Activated CD4-positive, alpha-beta T cell treated with anti-CD3 and anti-CD28 coated beads, Interleukin-2, amount 10 ng/mL, durations not matched to agents 7 days and 5 days (primary cell): ENCODE results near the gene KRT76. TPM values are rescaled to one million over a fixed set of nuclear protein-coding genes. Genes with fewer than 3 reads are reported as not detected.
"Not testable (repeated sequence)": the region's sequence is repeated elsewhere in the genome, so short reads cannot be mapped to it uniquely, and the experiment has no call there.

Experiments used
- CTCF ChIA-PET: fragments of 350-600 bp; sonication (Branson Sonifier 250); formaldehyde crosslinking; loops from one replicate; lab custom pipeline; 2021; ENCODE audit warnings: antibody characterized with exemption; lab: Charles Lee
- POLR2A ChIA-PET: fragments of 350-600 bp; sonication (Branson Sonifier 250); formaldehyde crosslinking; loops from one replicate; lab custom pipeline; 2021; ENCODE audit warnings: antibody characterized with exemption; lab: Charles Lee
- DNase-seq: peaks from one replicate; pipeline ENCODE4 v3.0.0-alpha.2; 2020
- H3K27ac Mint-ChIP-seq: one replicate; pipeline ENCODE4 v1.8.0; 2021; ENCODE audit warnings: mild to moderate bottlenecking, moderate library complexity, mixed read lengths
- H3K27me3 Mint-ChIP-seq: one replicate; pipeline ENCODE4 v1.8.0; 2021; ENCODE audit warnings: mixed read lengths
- H3K36me3 Mint-ChIP-seq: one replicate; pipeline ENCODE4 v1.8.0; 2021; ENCODE audit warnings: low read depth, mixed read lengths
- H3K4me1 Mint-ChIP-seq: one replicate; pipeline ENCODE4 v1.8.0; 2021; ENCODE audit warnings: mixed read lengths
- H3K4me3 Mint-ChIP-seq: one replicate; pipeline ENCODE4 v1.8.0; 2021; ENCODE audit warnings: mild to moderate bottlenecking, moderate library complexity, mixed read lengths
- H3K9me3 Mint-ChIP-seq: one replicate; pipeline ENCODE4 v1.8.0; 2021; ENCODE audit warnings: mixed read lengths
- total RNA-seq, 2 experiments: library from RNA; stranded (reverse); gene quantifications; one replicate each; pipeline ENCODE4 v1.2.3, GENCODE V29; 2021

Gene KRT76
- total RNA-seq, 2 experiments from 2014 or later, result not detected

DNA sequence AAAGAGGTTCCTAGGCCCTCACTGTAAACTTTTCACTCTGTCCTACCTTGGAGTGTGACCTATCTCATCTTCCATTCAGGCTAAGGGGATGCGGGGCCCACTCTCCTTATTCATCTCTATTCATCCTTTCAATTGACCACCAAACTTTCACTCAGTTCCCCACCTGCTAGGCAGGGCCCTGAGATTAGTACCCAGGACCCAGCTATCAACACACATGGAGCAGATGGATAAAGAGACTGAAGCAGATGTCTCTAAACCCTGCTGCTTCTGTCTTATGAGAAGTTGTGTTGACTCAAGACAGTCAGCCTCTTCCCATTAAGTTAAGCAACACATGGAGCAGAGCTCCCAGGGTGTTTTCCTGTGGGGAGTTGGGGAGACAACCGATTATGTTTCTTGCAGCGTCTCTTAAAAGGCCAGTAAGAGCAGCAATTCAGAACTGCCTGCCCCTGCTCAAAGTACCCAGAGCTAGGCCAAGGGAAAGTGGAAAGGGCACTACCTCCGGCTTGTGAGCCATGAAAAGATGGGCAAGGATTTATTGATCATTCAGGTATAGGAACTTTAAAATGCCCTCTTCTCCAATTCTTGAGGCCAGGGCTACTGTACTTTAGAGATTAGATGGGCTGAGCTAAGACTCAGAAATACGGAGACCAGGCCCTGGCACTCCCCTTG is 10.7 kb downstream of the KRT76 start:
- ChIA-PET CTCF (no interaction called here), POLR2A (no interaction called here)
- Mint-ChIP-seq H3K27me3 (no peaks in the 10 kb centered on the region), H3K9me3 (peaks cover 2% of the 10 kb centered on the region), H3K27ac (no peak overlapping the region), H3K4me3 (no peak overlapping the region), H3K4me1 (no peaks in the 10 kb centered on the region), H3K36me3 (no peaks in the 10 kb centered on the region)
- no peak for DNase-seq

DNA sequence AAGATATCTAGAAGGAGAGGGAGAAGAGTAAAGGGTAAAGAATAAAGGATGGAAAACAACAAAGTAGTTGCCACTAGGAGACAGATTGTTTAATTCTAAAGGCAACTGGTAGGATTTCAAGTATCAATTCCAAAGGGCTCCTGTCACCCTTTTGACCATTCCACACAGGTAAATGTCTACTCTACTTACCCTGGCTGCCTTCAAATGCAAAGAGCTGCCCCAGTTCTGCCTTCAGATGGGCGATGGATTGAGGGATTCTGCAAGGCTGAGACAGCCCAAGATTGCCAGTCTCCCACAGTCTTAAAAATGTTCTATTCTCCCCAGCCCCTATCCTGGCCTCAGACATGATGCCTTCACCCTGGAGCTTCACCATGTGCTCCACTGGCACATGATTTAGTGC is 11.4 kb downstream of the KRT76 start:
- Mint-ChIP-seq H3K4me1 (no peaks in the 10 kb centered on the region), H3K36me3 (no peaks in the 10 kb centered on the region), H3K4me3 (no peak overlapping the region), H3K27ac (no peak overlapping the region), H3K9me3 (peaks cover 4% of the 10 kb centered on the region), H3K27me3 (no peaks in the 10 kb centered on the region)
- CTCF ChIA-PET, result no interaction called here
- no peak for DNase-seq
- POLR2A ChIA-PET, result no interaction called here

DNA sequence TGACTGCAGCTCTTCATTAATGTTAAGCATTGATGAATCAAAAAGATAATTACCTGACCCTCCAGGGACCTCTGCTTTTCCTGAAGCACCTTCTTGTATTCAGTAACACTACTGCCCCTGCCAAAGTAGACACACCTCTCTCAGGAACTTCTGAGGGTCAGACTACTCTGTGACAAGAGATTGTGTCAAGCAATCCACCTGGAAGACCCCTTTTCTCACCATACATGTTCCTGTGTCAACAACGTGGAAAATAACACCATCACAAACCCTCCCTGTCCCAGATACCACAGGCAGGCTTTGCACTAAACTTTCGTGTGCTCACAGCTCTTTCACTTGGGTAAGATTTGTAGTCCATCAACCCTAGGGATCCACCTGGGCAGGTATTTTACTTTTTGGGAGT is 13.2 kb downstream of the KRT76 start:
- Mint-ChIP-seq H3K4me3 (no peak overlapping the region), H3K9me3 (peaks cover 4% of the 10 kb centered on the region), H3K4me1 (no peaks in the 10 kb centered on the region), H3K27ac (no peak overlapping the region), H3K27me3 (no peaks in the 10 kb centered on the region), H3K36me3 (no peaks in the 10 kb centered on the region)
- ChIA-PET POLR2A (no interaction called here), CTCF (interaction anchor here (0.5 kb wide), 1 partner anchor 87 kb away, joined by 3 read pairs; no protein-coding TSS in a partner anchor)
- no peak for DNase-seq

DNA sequence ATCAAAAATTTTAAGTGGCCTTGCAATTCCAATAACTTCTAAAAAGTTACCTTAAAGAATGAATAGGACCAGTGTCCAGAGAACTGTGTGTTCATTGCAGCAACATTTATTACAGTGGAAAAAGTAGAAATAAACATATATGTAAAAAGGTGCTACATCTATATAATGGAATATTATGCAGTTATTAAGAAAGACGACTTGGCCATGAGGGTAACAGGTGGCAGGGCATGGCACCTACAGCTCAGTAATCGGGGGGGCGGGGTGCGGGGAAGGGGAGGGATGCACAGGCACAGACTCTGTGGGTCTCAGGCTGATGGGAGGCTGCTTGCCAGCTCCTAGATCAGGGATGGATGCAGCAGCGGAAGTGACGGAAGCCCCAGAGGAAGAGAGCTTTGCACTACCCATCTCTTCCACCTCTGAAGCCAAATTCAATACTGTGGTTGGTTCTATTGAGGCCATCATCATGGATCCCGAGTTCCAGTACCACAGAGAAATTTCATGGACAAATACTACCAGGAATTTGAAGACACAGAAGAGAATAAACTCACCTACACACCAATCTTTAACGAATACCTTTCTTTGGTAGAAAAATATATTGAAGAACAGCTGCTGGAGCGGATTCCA is 14.0 kb downstream of the KRT76 start:
- ChIA-PET POLR2A (no interaction called here), CTCF (no interaction called here)
- Mint-ChIP-seq H3K27ac (no peak overlapping the region), H3K27me3 (peaks cover 4% of the 10 kb centered on the region), H3K4me3 (no peak overlapping the region), H3K36me3 (no peaks in the 10 kb centered on the region), H3K9me3 (peaks cover 7% of the 10 kb centered on the region), H3K4me1 (no peaks in the 10 kb centered on the region)
- no peak for DNase-seq

DNA sequence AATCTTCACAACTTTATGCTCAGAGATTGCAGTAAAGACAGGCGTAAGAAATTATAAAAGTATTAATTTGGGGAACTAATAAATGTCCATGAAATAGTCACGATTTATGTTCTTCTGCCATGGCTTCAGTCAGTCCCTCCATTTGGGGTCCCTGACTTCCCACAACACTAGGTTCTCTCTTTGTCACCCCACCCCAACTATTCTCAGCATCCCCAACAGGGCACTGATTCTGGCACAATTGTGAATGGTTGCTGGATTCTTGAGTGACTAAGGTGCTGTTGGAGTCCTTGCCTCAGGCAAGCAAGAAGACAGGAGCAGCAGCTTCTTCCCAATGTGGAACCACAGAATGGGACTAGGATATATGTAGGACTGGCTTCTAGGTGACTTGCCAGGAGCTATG is 15.3 kb downstream of the KRT76 start:
- CTCF ChIA-PET, result no interaction called here
- H3K4me1 Mint-ChIP-seq, result no peaks in the 10 kb centered on the region
- DNase-seq, result no peak
- peaks cover 4% of the 10 kb centered on the region for H3K27me3 Mint-ChIP-seq
- POLR2A ChIA-PET, result no interaction called here
- no peak overlapping the region for H3K4me3 Mint-ChIP-seq
- H3K36me3 Mint-ChIP-seq, result no peaks in the 10 kb centered on the region
- H3K27ac Mint-ChIP-seq, result no peak overlapping the region
- peaks cover 7% of the 10 kb centered on the region for H3K9me3 Mint-ChIP-seq

DNA sequence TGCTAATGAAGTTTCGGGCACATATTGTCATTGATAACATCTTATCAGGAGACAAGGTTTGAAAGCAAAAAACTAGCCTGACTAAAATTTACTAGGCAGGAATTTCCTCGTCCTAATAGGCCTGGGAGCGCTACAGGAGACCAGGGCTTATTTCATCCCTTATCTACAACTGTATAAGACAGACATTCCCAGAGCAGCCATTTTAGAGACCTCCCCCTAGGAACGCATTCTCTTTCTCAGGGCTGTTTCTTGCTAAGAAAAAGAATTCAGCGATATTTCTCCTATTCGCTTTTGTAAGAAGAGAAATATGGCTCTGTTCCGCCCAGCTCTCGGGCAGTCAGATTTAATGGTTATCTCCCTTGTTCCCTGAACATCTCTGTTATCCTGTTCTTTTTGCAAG is 15.9 kb downstream of the KRT76 start:
- H3K9me3 Mint-ChIP-seq, POLR2A ChIA-PET, H3K36me3 Mint-ChIP-seq, H3K27me3 Mint-ChIP-seq, H3K4me3 Mint-ChIP-seq, H3K4me1 Mint-ChIP-seq, H3K27ac Mint-ChIP-seq, DNase-seq: not testable (repeated sequence)
- CTCF ChIA-PET, result interaction anchor here (0.6 kb wide), 1 partner anchor 1097 kb away, joined by 4 read pairs; no protein-coding TSS in a partner anchor

DNA sequence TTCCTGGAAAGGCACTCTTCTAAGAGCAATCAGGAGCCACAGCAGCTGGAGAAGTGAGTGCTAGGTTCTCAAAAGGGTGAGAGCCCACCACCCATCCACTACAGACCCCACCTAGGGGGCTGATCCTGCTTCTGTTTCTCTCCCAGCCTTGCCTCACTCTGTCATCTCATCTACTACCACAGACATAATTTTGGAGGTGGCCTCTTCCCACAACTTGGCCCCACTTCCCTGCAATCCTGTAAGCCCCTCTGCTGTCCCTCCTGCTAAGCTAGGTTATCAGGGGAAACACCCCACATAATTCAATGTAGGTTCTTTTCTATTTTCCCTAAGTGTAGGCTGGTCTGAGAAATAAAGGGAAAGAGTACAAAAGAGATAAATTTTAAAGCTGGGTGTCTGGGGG is 16.5 kb downstream of the KRT76 start:
- ChIA-PET CTCF (interaction anchor here (0.6 kb wide), 1 partner anchor 1097 kb away, joined by 4 read pairs; no protein-coding TSS in a partner anchor), POLR2A (no interaction called here)
- H3K36me3 Mint-ChIP-seq, result no peaks in the 10 kb centered on the region
- H3K27me3 Mint-ChIP-seq, result peaks cover 4% of the 10 kb centered on the region
- no peak overlapping the region for H3K27ac Mint-ChIP-seq
- DNase-seq, result no peak
- H3K4me3 Mint-ChIP-seq, result no peak overlapping the region
- H3K4me1 Mint-ChIP-seq, result no peaks in the 10 kb centered on the region
- H3K9me3 Mint-ChIP-seq, result peaks cover 7% of the 10 kb centered on the region

DNA sequence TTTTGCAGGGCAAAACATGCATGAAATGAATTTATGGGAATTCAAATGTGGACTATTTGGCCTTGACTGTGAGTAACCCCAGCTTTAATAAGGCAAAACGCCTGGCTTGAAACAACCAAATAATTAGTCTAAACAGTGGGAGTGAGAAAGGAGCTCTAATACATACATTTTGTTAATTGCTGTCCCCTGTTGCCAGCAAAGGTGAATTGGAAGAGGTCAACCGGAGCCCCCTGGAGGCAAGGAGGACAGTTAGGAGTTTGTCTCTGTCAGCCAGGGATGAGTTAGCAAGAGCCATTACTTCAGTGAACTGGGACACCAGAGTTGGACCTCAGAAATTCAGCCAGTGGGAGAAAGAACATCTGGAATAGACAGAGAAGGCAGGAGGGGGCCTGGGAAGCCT is 17.4 kb downstream of the KRT76 start:
- peaks cover 4% of the 10 kb centered on the region for H3K27me3 Mint-ChIP-seq
- H3K36me3 Mint-ChIP-seq, result no peaks in the 10 kb centered on the region
- no peak overlapping the region for H3K4me3 Mint-ChIP-seq
- DNase-seq, result no peak
- ChIA-PET CTCF (no interaction called here), POLR2A (no interaction called here)
- H3K9me3 Mint-ChIP-seq, result peaks cover 7% of the 10 kb centered on the region
- no peaks in the 10 kb centered on the region for H3K4me1 Mint-ChIP-seq
- H3K27ac Mint-ChIP-seq, result no peak overlapping the region

DNA sequence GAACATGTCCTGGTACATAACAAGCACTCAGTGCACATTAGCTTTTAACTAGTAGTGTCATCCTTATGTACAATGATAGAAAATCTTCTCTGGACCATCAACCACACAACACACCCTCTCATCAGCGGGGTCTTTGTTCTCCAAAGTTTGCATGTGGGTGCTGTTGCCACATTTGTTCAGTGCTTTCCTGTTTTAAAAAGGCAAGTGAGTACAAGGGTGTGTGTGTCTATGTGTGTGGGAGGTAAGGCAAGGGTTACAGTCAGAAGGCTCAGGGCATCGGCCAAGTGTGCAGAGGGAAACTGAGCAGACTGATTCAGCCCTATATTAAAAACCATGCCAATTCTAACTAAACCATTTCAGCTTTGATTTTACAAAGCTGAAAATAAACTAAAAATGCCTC is 17.9 kb downstream of the KRT76 start:
- H3K4me1 Mint-ChIP-seq, result no peaks in the 10 kb centered on the region
- no peak overlapping the region for H3K27ac Mint-ChIP-seq
- no peak overlapping the region for H3K4me3 Mint-ChIP-seq
- POLR2A ChIA-PET, result no interaction called here
- no peak for DNase-seq
- no peaks in the 10 kb centered on the region for H3K36me3 Mint-ChIP-seq
- peaks cover 4% of the 10 kb centered on the region for H3K27me3 Mint-ChIP-seq
- H3K9me3 Mint-ChIP-seq, result peaks cover 7% of the 10 kb centered on the region
- CTCF ChIA-PET, result no interaction called here

DNA sequence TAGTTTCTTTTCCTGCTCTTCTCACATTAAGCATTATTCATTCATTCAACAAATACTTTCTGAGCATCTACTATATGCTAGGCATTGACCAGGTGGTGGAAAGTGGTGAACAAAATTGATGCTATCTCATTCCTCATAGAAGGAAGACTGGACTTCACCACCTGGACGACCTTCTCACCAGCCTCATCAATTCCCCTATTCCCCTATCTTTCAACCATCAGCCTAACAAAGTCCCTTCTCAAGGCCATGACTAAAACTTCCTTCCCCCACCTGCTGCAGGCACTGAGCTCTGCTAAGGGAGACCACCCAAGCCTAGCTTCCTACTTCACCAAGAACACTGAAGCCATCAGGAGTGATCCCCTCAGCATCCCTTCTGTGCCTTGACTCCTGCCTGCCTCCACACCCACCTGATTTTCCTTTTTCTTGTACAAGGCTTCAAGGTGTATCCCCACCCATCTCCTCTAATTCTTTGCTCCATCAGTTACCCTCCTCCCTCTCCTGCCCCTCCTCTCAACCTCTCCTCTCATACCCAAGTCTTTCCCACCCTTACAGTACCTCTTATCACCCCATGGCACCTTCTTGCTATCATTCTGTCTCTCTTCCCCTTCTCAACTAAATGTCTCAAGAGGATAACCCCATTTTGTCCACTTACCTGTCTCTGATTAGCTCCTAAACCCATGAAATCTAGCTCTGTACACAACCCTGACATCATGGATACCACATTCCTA is 19.5 kb downstream of the KRT76 start:
- H3K4me3 Mint-ChIP-seq, result no peak overlapping the region
- ChIA-PET POLR2A (interaction anchor here (0.5 kb wide), 1 partner anchor 69 kb away, joined by 6 read pairs; no protein-coding TSS in a partner anchor), CTCF (no interaction called here)
- DNase-seq, result no peak
- no peak overlapping the region for H3K27ac Mint-ChIP-seq
- peaks cover 7% of the 10 kb centered on the region for H3K9me3 Mint-ChIP-seq
- H3K36me3 Mint-ChIP-seq, result no peaks in the 10 kb centered on the region
- no peaks in the 10 kb centered on the region for H3K4me1 Mint-ChIP-seq
- H3K27me3 Mint-ChIP-seq, result peaks cover 6% of the 10 kb centered on the region

DNA sequence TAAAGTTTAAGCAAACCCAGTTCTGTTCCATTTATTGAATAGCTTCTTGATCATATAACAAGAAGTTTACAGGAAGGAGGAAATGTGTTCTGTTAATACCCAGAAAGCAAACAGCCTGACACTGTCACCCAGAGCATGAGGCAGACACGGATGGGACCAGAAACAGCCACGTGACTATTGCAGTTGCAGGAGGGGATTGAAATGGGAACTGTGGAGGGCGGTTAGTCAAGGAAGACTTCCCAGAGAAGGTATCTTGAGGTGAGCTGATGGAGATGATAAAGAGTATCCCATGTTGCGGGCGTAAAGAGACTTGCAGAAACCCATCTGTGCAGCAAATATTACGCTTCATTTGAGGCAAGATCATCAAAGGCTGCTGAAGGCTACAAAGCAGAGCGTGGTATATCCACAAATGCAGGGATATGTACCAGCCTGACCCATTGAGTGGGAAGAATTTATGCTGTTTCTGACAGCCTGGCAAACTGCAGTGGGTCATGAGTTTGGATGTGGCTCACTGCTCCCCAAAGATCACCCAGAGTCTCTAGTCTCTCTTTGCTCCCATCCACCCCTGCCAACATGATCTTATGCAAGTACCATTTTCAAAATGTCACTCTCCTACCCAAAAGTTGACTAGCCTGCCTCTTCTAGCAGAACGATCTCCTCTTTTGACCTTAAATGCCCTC is 20.7 kb downstream of the KRT76 start:
- H3K36me3 Mint-ChIP-seq, result no peaks in the 10 kb centered on the region
- ChIA-PET POLR2A (interaction anchor here (0.5 kb wide), 1 partner anchor 70 kb away, joined by 6 read pairs; no protein-coding TSS in a partner anchor), CTCF (interaction anchor here (1.0 kb wide), 1 partner anchor 17 kb away, joined by 4 read pairs; no protein-coding TSS in a partner anchor)
- H3K4me1 Mint-ChIP-seq, result no peaks in the 10 kb centered on the region
- DNase-seq, result no peak
- no peak overlapping the region for H3K27ac Mint-ChIP-seq
- H3K4me3 Mint-ChIP-seq, result no peak overlapping the region
- H3K9me3 Mint-ChIP-seq, result peaks cover 5% of the 10 kb centered on the region
- H3K27me3 Mint-ChIP-seq, result peaks cover 6% of the 10 kb centered on the region

DNA sequence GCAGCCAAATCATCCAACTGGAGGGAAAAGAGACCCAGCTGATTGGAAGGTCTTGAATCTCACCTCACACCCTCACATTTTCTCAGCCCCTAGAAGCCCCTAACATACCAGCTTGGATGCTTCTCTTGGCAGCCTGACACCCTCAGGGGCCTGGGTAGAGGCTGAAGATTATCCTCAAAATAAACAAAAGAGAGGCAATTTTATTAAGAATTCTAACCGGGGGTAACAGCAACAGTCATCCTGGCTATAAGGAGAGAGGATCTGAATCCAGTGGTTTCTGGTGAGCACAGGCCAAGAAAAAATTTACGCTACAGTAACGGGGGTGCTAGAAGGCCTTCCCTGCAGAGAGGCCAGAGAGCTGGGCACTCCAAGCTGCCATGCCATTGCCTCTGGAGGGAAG is 21.6 kb downstream of the KRT76 start:
- CTCF ChIA-PET, result interaction anchor here (1.0 kb wide), 1 partner anchor 18 kb away, joined by 4 read pairs; no protein-coding TSS in a partner anchor
- DNase-seq, result no peak
- Mint-ChIP-seq H3K4me1 (no peaks in the 10 kb centered on the region), H3K27me3 (peaks cover 12% of the 10 kb centered on the region), H3K27ac (no peak overlapping the region), H3K9me3 (peaks cover 3% of the 10 kb centered on the region), H3K36me3 (no peaks in the 10 kb centered on the region), H3K4me3 (no peak overlapping the region)
- POLR2A ChIA-PET, result no interaction called here
